ENCODE measurements around the gene LRSAM1.
"Not testable (repeated sequence)": the region's sequence is repeated elsewhere in the genome, so short reads cannot be mapped to it uniquely, and the experiment has no call there.

The LRSAM1 gene

DNA sequence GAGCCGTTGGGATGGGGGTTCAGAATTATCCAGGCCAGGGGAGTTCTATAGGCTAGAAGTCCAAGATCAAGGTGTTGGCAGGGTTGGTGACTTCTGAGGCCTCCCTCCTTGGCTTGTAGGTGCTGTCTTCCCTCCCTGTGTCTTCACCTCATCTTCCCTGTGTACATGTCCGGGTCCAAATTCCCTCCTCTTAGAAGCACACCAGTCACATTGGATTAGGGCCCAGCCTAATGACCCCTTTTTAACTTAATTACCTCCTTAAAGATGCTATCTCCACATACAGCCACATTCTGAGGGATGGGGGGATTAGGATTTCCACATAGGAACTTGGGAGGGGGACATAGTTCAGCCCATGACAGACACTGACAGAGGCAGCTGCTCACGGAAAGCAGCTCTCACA is 12.1 kb downstream of the LRSAM1 start:
- no peak for DNase-seq

DNA sequence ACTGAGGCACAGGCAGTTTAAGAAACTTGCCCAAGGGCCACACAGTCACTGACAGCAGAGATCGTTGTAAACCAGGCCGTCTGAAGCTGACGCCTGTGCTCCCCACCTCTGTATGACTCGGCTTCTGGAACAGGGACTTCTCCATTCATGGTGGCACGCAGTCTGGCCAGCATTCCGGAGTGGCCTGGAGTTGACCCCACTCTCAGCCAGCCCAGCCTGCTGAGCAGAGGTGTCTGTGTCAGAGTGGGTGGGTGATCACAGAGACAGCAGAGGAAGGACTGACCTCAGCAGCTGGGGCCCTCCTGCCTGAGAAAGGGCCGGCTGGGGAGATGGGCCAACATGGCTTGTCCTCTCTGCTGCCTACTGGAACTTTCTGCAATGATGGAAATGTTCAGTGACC is 12.6 kb downstream of the LRSAM1 start:
- DNase-seq = no peak

DNA sequence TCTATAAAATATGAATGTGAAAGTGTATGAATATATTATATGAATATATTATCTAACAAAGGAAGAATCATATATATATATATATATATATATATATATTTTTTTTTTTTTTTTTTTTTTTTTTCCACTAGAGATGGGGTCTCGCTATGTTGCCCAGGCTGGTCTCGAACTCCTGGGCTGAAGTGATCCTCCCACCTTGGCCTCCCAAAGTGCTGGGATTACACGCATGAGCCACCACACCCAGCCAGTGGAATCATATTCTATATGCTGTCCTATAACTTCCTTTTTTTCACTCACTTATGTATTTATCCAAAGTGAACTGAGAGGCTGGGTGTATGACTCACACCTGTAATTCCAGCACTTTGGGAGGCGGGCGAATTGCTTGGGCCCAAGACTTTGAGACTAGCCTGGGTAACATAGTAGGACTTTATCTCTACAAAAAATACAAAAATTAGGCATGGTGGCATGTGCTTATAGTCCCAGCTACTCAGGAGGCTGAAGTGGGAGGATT is 15.2 kb downstream of the LRSAM1 start:
- DNase-seq = not testable (repeated sequence)

DNA sequence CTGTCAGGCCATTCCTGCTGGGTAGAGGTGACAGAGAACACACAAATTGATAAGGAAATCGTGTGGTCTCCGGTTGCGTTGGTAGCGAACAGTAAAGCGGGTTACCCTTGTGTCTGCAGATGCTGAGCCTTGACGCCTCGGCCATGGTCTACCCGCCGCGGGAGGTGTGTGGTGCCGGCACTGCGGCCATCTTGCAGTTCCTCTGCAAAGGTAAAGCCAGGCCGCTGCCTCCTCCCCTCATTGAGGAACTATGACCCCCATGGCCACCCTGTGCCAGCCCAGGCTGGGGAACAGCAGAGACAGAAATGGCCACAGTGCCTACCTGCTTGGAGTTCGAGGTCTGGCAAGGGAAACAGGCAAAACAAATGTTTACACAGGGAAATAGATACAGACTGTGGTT is 16.3 kb downstream of the LRSAM1 start:
- DNase-seq = no peak

GRCh38 chr9:127470662-127471061 is 19.4 kb downstream of the LRSAM1 start:
- no peak for DNase-seq

DNA sequence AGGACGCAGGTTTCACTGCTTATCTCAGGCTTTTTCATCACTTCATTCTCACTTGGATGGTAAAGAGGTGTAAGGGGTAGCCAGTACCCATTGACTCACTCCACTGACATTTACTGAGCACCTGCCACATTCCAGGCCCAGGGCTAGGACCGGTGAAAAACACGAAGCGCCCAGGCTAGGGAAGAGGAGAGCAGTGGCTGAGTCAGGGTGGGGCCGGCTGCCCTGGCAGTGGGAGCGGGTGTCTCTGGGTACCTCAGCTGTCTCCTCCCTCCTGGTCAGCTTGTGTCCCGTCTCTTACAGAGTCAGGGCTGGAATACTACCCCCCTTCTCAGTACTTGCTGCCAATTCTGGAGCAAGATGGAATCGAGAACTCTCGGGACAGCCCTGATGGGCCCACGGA is 22.2 kb downstream of the LRSAM1 start:
- no peak for DNase-seq

GRCh38 chr9:127473932-127474331 is 22.6 kb downstream of the LRSAM1 start:
- DNase-seq = no peak

GRCh38 chr9:127474592-127474991 is 23.3 kb downstream of the LRSAM1 start:
- no peak for DNase-seq

GRCh38 chr9:127479507-127480081 is 28.3 kb downstream of the LRSAM1 start:
- DNase-seq = no peak

GRCh38 chr9:127482662-127483061 is 31.4 kb downstream of the LRSAM1 start:
- no peak for DNase-seq

DNA sequence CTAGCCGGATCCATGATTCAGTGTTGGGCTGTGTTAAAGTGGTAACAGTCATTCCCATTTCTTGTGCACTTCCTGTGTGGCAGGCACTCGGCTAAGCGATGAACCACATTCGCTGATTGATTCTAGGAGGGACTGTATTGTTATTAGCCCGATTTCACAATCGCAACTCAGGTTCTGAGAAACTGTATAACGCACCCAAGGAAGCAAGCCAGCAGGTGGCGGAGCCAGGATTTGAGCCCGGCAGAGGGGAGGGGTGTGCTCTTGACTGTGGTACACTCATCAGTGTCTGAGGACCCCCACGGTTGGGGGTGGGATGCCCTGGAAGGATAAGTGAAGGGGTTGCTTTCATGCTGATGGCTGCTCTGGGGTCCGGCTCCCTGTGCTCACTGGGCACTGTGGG is 34.7 kb downstream of the LRSAM1 start:
- no peak for DNase-seq

- no peak for DNase-seq
These were observed 37.6 kb downstream of the LRSAM1 start for GRCh38 chr9:127488946-127489345.

DNA sequence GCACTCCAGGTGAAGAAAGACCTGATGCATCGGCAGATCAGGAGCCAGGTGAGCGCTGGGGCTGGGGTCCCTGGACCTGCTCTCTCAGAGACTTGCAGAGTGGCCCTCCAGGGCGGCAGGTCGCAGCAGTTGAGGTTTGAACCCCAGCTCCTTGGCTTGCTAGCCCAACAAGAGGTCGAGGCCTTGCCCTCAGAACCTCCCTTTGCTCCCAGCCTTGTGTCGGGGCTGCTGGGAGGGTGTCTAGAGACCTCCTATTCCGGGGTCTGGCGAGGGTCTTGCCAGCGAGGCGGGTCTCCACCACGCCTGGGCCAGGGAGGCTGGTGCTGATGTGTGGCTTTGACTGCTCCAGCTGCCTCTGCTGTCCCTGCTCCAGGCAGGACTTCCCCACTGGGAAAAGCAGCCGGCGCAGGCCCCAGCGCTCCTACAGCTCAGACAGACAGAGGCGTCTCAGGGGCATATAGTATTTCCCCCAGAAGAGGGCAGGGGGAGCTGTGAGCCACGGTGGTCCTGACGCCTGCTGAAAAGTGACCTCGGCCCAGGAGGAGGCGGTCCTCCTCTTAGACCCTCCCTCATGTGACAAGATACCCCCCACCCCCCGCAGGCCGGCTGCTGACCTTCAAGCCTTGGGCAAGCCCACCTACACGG is 38.3 kb downstream of the LRSAM1 start:
- DNase-seq = no peak

DNA sequence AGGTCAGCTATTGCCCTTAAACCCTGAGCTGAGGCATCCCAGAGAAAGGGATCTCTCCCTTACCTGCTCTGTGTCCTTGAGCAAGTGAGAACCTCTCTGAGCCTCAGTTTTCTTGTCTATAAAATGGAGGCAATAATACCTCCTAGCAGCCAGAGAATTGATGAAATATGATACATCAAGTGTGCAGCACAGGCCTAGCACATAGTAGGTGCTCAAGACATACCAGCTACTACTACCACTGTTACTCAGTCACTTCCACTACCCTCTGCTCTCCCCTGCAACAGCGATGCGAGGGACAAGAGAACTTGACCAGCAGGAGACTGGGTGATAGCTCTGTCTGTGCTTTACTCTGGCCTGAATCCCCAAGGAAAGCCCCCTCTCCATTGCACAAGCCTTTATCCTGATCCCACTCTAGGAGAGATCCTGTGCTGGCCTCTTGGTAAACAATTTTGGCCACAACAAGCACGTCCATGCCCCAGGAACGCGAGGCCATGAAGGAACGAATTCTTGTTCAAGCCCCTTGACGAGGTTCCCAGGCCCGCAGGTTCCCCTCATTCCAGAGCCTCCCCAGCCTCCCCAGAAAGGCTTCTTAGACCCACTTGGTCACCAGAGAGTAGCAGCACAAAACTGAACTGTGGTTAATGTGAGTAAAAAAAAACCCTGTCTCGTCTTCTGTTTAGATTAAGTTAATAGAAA is 39.4 kb downstream of the LRSAM1 start:
- DNase-seq = no peak

DNA sequence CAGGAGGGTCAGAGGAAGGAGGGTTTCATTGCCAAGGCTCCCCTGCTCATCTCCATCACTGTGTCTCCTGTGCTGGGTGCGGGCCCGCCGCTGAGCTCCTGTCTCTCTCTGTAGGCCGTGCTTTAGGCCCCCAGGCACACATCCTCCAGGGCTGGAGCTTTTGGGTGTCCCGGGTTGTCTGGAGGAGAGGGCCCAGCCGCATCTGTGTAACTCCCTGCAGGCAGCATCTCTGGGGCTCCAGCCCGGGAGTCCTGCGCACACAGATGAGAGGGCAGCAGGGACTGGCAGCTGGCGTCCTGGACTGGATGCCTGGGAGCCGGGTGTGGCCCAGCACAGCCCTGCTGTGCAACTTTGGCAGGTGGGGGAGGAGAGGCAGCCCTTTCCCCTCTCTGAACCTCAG is 40.2 kb downstream of the LRSAM1 start:
- DNase-seq = no peak

DNA sequence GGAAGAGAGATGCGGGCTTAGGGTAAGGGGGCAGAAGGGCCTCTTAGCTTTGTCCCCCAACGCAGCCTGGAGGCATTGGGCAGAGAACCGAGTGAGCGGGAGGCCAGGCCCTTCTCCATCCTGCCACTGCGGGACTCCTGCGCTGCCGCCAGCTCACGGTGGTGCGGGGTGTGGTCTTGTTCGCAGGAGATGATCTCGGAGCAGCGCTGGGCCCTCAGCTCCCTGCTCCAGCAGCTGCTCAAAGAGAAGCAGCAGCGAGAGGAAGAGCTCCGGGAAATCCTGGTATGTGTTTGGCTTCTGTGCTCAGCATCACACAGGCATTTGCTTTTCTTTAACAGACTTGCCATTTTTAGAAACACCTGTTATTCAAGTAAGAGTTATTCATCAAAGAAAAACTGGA is 41.3 kb downstream of the LRSAM1 start:
- no peak for DNase-seq

GRCh38 chr9:127493592-127494303 is 42.4 kb downstream of the LRSAM1 start:
- no peak for DNase-seq

DNA sequence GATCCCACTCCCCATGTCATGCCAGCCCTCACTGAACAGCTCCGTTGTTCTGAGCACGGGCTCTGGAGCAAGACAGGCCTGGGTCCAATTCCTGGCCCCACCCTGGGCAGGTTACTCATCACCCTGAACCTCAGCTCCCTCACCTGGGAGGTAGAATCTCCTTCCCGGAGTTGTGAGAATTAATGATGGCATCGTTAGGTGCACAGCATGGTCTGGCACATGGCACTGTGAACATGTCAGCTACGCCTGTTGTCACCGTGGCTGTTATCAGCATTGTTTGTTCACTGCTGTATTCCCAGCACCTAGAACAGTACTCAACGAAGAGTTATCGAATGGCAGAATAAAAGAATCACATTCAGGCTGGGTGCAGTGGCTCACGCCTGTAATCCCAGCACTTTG is 43.0 kb downstream of the LRSAM1 start:
- no peak for DNase-seq

DNA sequence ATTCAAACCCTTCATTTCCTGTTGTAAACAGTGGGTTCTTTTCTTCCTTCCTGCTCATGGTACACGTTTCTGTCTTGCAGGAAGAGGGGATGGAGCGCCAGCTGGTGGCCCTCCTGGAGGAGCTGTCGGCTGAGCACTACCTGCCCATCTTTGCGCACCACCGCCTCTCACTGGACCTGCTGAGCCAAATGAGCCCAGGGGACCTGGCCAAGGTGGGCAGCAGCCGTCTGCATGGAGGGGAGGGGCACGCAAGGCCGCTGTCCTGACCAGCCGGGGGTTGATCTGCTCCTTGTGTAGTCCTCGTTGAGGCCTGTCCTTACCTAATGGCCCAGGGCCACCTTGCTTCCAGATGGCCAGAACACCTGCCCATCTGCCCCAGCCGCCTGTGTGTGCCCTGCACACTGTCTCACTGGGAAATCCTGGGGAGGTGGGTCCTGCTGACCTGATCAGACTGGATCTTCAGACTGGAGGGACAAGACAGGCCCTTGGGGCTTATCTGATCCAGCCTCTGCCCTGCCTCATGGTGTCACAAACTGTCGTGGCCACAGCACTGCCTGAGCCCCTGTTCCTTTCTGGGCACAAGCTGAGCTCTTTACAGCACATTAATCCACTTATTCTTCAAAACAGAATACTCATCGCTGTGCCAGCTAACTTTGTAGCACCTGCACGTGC is 44.7 kb downstream of the LRSAM1 start:
- DNase-seq = no peak

- no peak for DNase-seq
These were observed 45.7 kb downstream of the LRSAM1 start for GRCh38 chr9:127496974-127497373.

GRCh38 chr9:127497656-127498290 is 46.5 kb downstream of the LRSAM1 start:
- no peak for DNase-seq

GRCh38 chr9:127498298-127498697 is 47.0 kb downstream of the LRSAM1 start:
- no peak for DNase-seq

- DNase-seq = no peak
These were observed 49.1 kb downstream of the LRSAM1 start for GRCh38 chr9:127500399-127500798.
